Esophagus muscularis mucosa (tissue), 4 donors: Measurements from ENCODE around the gene JSRP1. TPM values are rescaled to one million over a fixed set of nuclear protein-coding genes. Genes with fewer than 3 reads are reported as not detected.

Experiments used
- DNase-seq: peaks from one replicate; pipeline ENCODE4 v3.0.0-alpha.2; 2017; ENCODE audit errors: extremely low spot score
- H3K27ac ChIP-seq, 4 donors: fragments of 200-600 bp; sonication (generic); replicated peaks in 1 of 4; 1 replicate in 3 of 4; 2 replicates in 1 of 4; pipeline ENCODE4 v1.5.1; 2016 to 2019; ENCODE audit warnings: mild to moderate bottlenecking in 1 of 4
- H3K27me3 ChIP-seq, 4 donors: fragments of 200-600 bp; sonication (generic); one replicate each; pipeline versions ENCODE4 v1.5.1 to v1.6.0; 2016 to 2019
- H3K36me3 ChIP-seq, 4 donors: fragments of 200-600 bp; sonication (generic); one replicate each; pipeline ENCODE4 v1.5.1; 2016 to 2019
- H3K4me1 ChIP-seq, 4 donors: fragments of 200-600 bp; sonication (generic); one replicate each; pipeline ENCODE4 v1.5.1; 2016 to 2019
- H3K4me3 ChIP-seq, 4 donors: fragments of 200-600 bp; sonication (generic); 1 replicate in 2 of 4; 2 replicates in 2 of 4; pipeline ENCODE4 v1.5.1; 2016 to 2019; ENCODE audit warnings: mild to moderate bottlenecking in 4 of 4, moderate library complexity in 1 of 4
- H3K9me3 ChIP-seq, 4 donors: fragments of 200-600 bp; sonication (generic); 1 replicate in 3 of 4; 2 replicates in 1 of 4; pipeline ENCODE4 v1.5.1; 2016 to 2019
- CTCF ChIP-seq, 3 experiments: fragments of 200-600 bp in 2 of 3; fragments of 450-650 bp in 1 of 3; sonication (generic) in 2 of 3; IDR thresholded peaks; one replicate each; pipeline ENCODE4 v1.5.1; 2017 to 2019; ENCODE audit warnings: antibody characterized with exemption in 3 of 3, mild to moderate bottlenecking in 2 of 3, moderate library complexity in 1 of 3
- EP300 ChIP-seq: sonication (generic); formaldehyde crosslinking; IDR thresholded peaks from one replicate; pipeline ENCODE4 v1.6.1; 2017; ENCODE audit warnings: antibody characterized with exemption
- POLR2A ChIP-seq: fragments of 450-650 bp; IDR thresholded peaks from one replicate; pipeline ENCODE4 v1.6.1; 2017; ENCODE audit warnings: antibody characterized with exemption, moderate library complexity, mild to moderate bottlenecking, low read depth
- POLR2AphosphoS5 ChIP-seq, 2 donors: sonication (generic); formaldehyde crosslinking; IDR thresholded peaks; one replicate each; pipeline ENCODE4 v1.6.1; 2017; ENCODE audit warnings: antibody characterized with exemption in 2 of 2
- WGBS: methylation state at CpG from one replicate; pipeline ENCODE4 v1.1.5; 2018; 5-methylcytosine and 5-hydroxymethylcytosine counted together
- intact Hi-C: fragments of 100-400 bp; cut with DNase I; formaldehyde crosslinking; loops from one replicate; pipeline ENCODE4 v1.15.1; 2023
- total RNA-seq, 4 donors: library from RNA; depleted of rRNA; stranded (reverse); fragments of >200 nt; gene quantifications; one replicate each; pipeline versions ENCODE4 v1.1.0 to v1.2.1, GENCODE V29; 2016

The JSRP1 gene
- total RNA-seq, 4 donors from 2014 or later: not detected

GRCh38 chr19:2245273-2245672 lies 10.9 kb downstream of the JSRP1 start:
- no peak for DNase-seq
- no peaks in the 10 kb centered on the region for H3K9me3 ChIP-seq
- no peak overlapping the region for H3K4me3 ChIP-seq
- peaks cover 22 to 68% (median 46%) of the 10 kb centered on the region in 4 donors for H3K4me1 ChIP-seq
- no peak for TF ChIP-seq EP300
- no peak for TF ChIP-seq POLR2A
- TF ChIP-seq CTCF (IDR thresholded peaks at IDR 0.05): no peak
- no peak for TF ChIP-seq POLR2AphosphoS5 (IDR thresholded peaks at IDR 0.05)
- peaks cover 40 to 67% (median 61%) of the 10 kb centered on the region in 4 donors for H3K36me3 ChIP-seq
- H3K27me3 ChIP-seq: peaks cover 3 to 14% (median 5%) of the 10 kb centered on the region in 4 donors
- intact Hi-C loops: no loop called here
- 90% methylated on average over 15 of the region's 15 CpGs for WGBS
- H3K27ac ChIP-seq: no peak overlapping the region

GRCh38 chr19:2244486-2244885 lies 11.7 kb downstream of the JSRP1 start:
- Histone ChIP-seq H3K4me1 (peaks cover 27 to 68% (median 47%) of the 10 kb centered on the region in 4 donors), H3K9me3 (no peaks in the 10 kb centered on the region), H3K27me3 (peaks cover 0 to 6% (median 0%) of the 10 kb centered on the region in 4 donors), H3K4me3 (no peak overlapping the region), H3K27ac (no peak overlapping the region), H3K36me3 (peaks cover 40 to 67% (median 61%) of the 10 kb centered on the region in 4 donors)
- intact Hi-C loops: no loop called here
- no peak for DNase-seq
- WGBS: 89% methylated on average over 17 of the region's 21 CpGs
- no peak for TF ChIP-seq CTCF (IDR thresholded peaks at IDR 0.05)

- WGBS: 100% methylated on average over 1 of the region's 12 CpGs
- peaks cover 40 to 64% (median 61%) of the 10 kb centered on the region in 4 donors for H3K36me3 ChIP-seq
- no peak for DNase-seq
- no peak overlapping the region for H3K4me3 ChIP-seq
- peaks cover 32 to 68% (median 51%) of the 10 kb centered on the region in 4 donors for H3K4me1 ChIP-seq
- intact Hi-C loops: no loop called here
- peaks cover 0 to 2% (median 0%) of the 10 kb centered on the region in 4 donors for H3K27me3 ChIP-seq
- TF ChIP-seq POLR2AphosphoS5 (IDR thresholded peaks at IDR 0.05) (no peak), CTCF (IDR thresholded peaks at IDR 0.05) (no peak), EP300 (no peak), POLR2A (no peak)
- H3K27ac ChIP-seq: no peak overlapping the region
- no peaks in the 10 kb centered on the region for H3K9me3 ChIP-seq
Measured at GRCh38 chr19:2244125-2244411, 12.1 kb downstream of the JSRP1 start.

GRCh38 chr19:2243274-2244124 lies 12.7 kb downstream of the JSRP1 start:
- Histone ChIP-seq H3K4me1 (peaks cover 37 to 74% (median 57%) of the 10 kb centered on the region in 4 donors), H3K9me3 (no peaks in the 10 kb centered on the region), H3K36me3 (peaks cover 40 to 58% (median 55%) of the 10 kb centered on the region in 4 donors), H3K27ac (no peak overlapping the region), H3K4me3 (no peak overlapping the region), H3K27me3 (no peaks in the 10 kb centered on the region)
- WGBS: 73% methylated on average over 26 of the region's 32 CpGs
- no peak for DNase-seq
- TF ChIP-seq EP300: no peak
- no peak for TF ChIP-seq POLR2AphosphoS5 (IDR thresholded peaks at IDR 0.05)
- no peak for TF ChIP-seq CTCF (IDR thresholded peaks at IDR 0.05)
- no peak for TF ChIP-seq POLR2A
- intact Hi-C loops: no loop called here
